Hepatocyte (in vitro differentiated cells): ENCODE data around the gene CNTN6.

ENCODE experiments used
- CTCF ChIP-seq: fragments of 200-600 bp; sonication (generic); IDR thresholded peaks from 2 replicates; pipeline ENCODE4 v1.5.1; 2016; ENCODE audit warnings: antibody characterized with exemption, mild to moderate bottlenecking; ENCODE audit not compliant: poor library complexity
- EZH2 ChIP-seq: fragments of 200-600 bp; sonication (generic); IDR thresholded peaks from 2 replicates; pipeline ENCODE4 v1.6.1; 2016; ENCODE audit warnings: antibody characterized with exemption, mild to moderate bottlenecking, borderline replicate concordance
- EZH2phosphoT487 ChIP-seq: fragments of 200-600 bp; sonication (generic); IDR thresholded peaks from one replicate; pipeline ENCODE4 v1.6.1; 2018; ENCODE audit warnings: antibody characterized with exemption, mild to moderate bottlenecking, low read depth, moderate library complexity; ENCODE audit not compliant: unreplicated experiment, severe bottlenecking

- TF ChIP-seq CTCF: no peak
- TF ChIP-seq EZH2: no peak
- no peak for TF ChIP-seq EZH2phosphoT487
These were observed 237.3 kb downstream of the CNTN6 start for GRCh38 chr3:1330107-1330506.
